HG03521 (cell line): ENCODE results near the gene PRKCI.
"Not testable (repeated sequence)": the region's sequence is repeated elsewhere in the genome, so short reads cannot be mapped to it uniquely, and the experiment has no call there.

ENCODE experiments used
- ATAC-seq: cut with Tn5 transposase; IDR thresholded peaks from one replicate; pipeline ENCODE4 v1.9.1; 2021; ENCODE audit warnings: mild to moderate bottlenecking, moderate library complexity; ENCODE audit not compliant: unreplicated experiment

The PRKCI gene

DNA sequence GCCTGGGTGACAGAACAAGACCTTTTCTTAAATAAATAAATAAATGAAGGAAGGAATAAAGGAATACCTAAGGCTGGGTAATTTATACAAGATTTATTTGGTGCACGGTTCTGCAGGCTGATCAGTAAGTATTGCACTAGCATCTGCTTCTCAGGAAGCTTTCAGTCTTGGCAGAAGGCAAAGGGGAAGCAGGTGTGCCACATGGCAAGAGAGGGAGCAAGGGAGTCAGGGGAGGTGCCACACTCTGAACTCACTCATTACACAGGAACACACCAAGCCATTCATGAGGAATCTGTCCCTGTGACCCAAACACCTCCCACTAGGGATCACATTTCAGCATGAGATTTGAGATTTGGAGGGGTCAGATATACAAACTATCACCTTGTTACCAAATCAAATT, 56.4 kb downstream of the PRKCI start:
- no peak for ATAC-seq

- no peak for ATAC-seq
Measured at GRCh38 chr3:170290194-170290593, 68.0 kb downstream of the PRKCI start.

DNA sequence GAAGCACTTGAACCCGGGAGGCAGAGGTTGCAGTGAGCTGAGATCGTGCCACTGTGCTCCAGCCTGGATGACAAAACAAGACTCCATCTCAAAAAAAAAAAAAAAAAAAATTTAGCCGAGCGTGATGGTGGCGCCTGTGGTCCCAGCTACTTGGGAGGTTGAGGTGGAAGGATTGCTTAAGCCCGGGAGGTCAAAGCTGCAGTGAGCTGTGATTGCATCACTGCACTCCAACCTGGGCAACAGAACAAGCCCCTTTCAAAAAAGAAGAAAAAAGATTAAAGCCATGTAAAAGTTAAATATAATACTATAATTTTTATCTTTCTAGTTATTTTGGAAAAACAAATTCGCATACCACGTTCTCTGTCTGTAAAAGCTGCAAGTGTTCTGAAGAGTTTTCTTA, 73.4 kb downstream of the PRKCI start:
- ATAC-seq, result no peak

GRCh38 chr3:170296703-170297102, 74.5 kb downstream of the PRKCI start:
- no peak for ATAC-seq

GRCh38 chr3:170301405-170301804, 79.2 kb downstream of the PRKCI start:
- ATAC-seq, result no peak

GRCh38 chr3:170302008-170302407, 79.8 kb downstream of the PRKCI start:
- no peak for ATAC-seq

DNA sequence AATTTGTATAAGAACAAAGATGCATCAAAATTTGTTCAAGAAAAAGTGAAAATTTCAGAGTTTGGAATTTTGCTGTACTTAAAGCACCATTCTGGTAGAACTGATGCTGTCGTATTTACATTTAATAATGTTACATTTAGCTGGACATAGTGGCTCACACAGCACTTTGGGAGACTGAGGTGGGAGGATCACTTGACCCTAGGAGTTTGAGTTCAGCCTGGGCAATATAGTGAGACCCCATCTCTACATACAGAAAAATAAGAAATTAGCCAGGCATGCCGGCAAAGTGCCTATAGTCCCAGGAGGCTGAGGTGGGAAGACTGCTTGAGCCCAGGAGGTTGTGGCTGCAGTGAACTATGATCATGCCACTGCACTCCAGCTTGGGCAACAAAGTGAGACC, 83.8 kb downstream of the PRKCI start:
- ATAC-seq, result no peak

DNA sequence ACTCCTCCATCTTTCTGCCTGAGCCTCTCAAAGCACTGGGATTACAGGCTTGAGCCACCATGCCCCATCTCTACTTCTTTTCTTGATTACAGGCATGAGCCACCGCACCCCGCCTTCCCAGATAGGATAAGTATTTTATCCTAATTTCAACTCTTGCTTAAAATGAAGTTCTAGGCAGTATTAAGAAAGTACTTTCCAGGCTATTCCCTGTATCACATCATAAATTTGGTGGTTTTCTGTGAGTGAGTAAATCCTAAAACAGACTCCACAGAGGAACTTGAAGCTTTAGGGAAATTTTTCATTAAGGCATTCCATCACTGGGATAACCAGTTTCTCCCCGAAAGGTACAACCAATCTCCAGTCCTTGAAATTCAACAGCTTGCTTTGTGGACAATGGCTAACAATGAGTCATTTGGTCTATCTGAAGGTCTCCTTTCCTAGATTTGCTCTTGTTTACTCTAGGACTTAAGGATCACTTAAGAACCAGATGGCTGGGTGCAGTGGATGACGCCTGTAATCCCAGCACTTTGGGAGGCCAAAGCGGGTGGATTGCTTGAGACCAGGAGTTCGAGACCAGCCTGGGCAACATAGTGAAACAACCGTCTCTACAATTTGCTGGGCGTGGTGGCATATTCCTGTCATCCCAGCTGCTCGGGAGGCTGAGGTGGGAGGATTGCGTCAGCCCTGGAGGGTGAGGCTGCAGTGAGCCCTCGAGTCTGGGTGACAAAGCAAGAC, 85.6 kb downstream of the PRKCI start:
- ATAC-seq, result no peak

DNA sequence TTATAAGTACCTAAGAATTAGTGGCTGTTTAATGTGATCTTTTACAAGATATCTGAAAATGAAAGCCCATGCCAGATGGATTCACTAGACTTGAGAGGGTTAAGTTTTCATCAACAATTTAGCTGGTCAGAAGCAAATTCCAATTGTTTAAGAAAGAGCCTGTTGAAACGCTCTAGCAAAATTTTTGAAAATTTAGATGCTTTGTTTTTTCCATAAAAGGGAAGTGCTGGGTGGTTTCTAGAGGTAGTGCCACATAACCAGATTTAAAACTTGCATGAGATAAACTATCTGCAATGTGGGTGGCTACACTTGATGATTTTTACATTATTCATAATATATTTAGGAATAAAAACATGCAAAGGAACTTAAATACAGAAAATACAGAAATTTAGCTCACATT, 86.8 kb downstream of the PRKCI start:
- no peak for ATAC-seq

GRCh38 chr3:170317954-170318353, 95.7 kb downstream of the PRKCI start:
- no peak for ATAC-seq

- no peak for ATAC-seq
Measured at GRCh38 chr3:170320461-170321121, 98.4 kb downstream of the PRKCI start.

GRCh38 chr3:170321321-170322034, 99.3 kb downstream of the PRKCI start:
- ATAC-seq, result no peak

DNA sequence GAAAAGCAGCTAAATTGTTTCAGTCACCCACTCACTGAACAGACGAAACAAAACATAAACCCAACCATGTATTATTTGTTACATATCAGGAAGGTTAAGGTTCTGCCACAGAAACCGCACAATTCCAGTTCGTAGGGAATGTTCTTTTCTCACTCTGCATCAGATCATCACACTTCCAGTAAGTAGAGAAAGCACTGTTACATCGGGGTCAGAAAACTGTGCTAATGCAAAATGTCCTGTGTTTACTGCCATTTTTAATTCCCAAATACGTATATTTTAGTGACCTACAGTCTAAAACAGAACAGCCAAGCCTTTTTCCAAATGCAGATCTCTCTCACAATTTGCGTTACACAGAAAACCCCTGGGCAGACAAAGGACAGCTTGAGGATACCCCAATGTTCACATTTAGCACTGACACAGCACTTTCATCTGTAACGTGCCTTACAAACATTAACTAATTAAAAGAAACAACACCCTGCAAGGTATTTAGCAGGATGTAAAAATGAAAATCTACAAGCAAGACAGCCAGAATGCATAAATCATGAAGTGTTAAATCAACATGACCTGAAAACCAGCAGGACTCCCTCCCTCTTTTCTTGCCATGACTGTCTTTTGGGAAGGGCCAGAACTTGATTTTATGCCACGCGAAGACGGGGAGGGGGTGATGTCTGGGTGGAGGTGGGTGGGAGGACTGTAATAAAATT, 100.5 kb downstream of the PRKCI start:
- no peak for ATAC-seq

DNA sequence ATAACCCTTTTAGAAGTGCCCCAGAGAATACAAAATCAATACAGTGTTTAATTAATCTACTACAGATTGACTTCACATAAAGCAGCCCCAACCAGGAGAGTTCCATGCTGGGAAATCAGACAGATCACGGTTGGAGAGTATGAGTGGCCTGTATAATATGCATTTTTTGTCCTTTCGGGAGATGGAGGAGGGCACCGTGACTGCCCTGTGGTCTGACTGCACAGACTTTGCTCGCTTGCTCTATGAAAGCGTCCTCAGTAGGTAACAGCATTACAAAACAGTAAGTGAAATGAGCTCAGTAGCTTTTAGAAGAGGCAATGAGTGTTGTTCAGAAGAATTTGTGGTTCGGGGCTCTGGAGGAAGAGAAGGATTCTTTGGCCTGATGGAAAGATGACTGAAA, 101.1 kb downstream of the PRKCI start:
- ATAC-seq, result no peak

- no peak for ATAC-seq
Measured at GRCh38 chr3:170324962-170325361, 102.7 kb downstream of the PRKCI start.

- no peak for ATAC-seq
Measured at GRCh38 chr3:170327040-170327808, 105.0 kb downstream of the PRKCI start.

DNA sequence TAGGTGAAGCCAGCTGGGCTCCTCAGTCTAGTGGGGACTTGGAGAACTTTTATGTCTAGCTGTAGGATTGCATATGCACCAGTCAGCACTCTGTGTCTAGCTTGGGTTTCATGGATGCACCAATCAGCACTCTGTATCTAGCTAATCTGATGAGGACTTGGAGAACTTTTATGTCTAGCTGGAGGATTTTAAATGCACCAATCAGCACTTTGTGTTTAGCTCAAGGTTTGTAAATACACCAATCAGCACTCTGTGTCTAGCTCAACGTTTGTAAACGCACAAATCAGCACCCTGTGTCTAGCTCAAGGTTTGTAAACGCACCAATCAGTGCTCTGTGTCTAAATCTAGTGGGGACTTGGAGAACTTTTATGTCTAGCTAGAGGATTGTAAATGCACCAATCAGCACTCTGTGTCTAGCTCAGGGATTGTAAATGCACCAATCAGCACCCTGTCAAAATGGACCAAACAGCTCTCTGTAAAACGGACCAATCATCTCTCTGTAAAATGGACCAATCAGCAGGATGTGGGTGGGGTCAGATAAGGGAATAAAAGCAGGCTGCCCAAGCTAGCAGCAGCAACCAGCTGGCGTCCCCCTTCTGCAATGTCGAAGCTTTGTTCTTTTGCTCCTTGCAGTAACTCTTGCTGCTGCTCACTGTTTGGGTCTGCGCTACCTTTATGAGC, 105.8 kb downstream of the PRKCI start:
- ATAC-seq, result not testable (repeated sequence)

- ATAC-seq, result no peak
Measured at GRCh38 chr3:170330366-170330765, 108.1 kb downstream of the PRKCI start.

DNA sequence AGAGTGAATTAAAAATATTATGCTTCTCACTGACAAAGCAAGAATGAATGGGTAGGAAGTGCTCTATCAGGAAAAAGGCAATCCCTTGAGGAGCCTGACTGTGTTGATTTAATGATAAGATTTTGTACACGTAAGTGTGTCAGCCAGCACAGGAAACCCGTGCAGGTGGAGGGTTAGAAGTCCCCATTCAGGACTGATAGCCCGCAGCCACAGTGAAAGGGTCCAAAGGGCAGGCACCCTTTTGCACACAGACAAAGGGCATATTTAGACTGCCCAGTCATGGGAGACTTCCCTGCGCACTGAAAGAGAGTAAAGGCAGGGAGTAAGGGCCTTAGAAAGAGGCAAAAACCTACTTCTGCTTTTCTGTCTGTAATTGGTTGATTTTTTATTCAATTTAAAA, 108.9 kb downstream of the PRKCI start:
- ATAC-seq, result no peak

DNA sequence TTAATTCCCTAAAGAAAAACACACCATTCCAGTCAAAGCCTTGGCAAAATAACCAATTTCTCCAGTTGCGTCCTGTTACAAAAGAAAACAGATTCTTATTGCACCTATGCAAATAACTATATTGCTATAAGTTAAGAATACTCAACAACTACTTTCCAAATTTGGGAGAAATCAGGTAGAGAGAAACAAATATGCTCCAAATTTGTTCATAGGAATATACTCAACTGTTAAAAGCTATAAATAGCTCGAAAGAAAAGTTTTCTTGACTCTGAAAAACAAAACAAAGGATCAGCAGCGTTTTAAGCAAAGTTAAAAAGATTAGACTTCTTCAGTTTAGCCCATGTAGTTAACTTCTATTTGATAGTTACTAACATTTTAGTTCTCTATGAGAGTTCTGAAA, 115.2 kb downstream of the PRKCI start:
- ATAC-seq, result no peak
